OCI-LY3 (cell line): ENCODE results near the gene TBX1.

Source experiments
- EZH2phosphoT487 ChIP-seq: fragments of 200-600 bp; shearing (Covaris generic); IDR thresholded peaks from 2 replicates; pipeline ENCODE4 v1.6.1; 2018; ENCODE audit warnings: antibody characterized with exemption, mixed run types, low read depth
- TF ChIP-seq, protein P1 (sequence below): fragments of 200-600, 300-600 bp; sonication (generic); IDR thresholded peaks from 2 replicates; pipeline ENCODE4 v1.5.1; 2014; ENCODE audit warnings: antibody characterized with exemption, low read length, low read depth

- TF ChIP-seq, protein P1, sequence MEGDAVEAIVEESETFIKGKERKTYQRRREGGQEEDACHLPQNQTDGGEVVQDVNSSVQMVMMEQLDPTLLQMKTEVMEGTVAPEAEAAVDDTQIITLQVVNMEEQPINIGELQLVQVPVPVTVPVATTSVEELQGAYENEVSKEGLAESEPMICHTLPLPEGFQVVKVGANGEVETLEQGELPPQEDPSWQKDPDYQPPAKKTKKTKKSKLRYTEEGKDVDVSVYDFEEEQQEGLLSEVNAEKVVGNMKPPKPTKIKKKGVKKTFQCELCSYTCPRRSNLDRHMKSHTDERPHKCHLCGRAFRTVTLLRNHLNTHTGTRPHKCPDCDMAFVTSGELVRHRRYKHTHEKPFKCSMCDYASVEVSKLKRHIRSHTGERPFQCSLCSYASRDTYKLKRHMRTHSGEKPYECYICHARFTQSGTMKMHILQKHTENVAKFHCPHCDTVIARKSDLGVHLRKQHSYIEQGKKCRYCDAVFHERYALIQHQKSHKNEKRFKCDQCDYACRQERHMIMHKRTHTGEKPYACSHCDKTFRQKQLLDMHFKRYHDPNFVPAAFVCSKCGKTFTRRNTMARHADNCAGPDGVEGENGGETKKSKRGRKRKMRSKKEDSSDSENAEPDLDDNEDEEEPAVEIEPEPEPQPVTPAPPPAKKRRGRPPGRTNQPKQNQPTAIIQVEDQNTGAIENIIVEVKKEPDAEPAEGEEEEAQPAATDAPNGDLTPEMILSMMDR = no peak
- no peak for TF ChIP-seq EZH2phosphoT487
Observed at GRCh38 chr22:19783586-19784383, 23.2 kb downstream of the TBX1 start.
